ENCODE data around the gene TM9SF2.
"Not testable (repeated sequence)": the region's sequence is repeated elsewhere in the genome, so short reads cannot be mapped to it uniquely, and the experiment has no call there.

Gene TM9SF2

DNA sequence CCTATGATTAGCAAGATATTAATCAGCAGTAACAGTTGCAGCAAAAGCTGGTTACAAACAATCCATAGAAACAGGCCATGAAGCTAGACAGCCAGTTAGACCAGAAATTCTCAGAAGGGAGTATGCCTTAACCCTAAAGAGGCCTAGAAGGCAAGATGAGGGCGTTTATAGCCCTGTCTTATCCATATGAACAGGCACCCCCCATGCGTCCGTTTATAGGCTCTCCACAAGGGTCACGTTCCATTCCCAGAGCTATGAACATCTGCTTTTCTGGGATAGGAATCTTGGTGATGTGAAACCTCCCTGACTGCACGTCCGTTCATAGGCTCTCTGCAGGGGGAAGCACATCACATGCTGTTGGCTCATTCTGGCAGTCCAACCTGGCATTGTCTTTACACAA, 67.6 kb downstream of the TM9SF2 start:
- Histone ChIP-seq H3K9me3 (ENCODE audit: control extremely low read depth in 1 of 5, control insufficient read depth in 4 of 5, insufficient read depth in 2 of 5, low read depth in 1 of 5, low read length in 4 of 5) (peaks cover 0 to 15% (median 8%) of the 10 kb centered on the region in 5 experiments), H3K36me3 (ENCODE audit: control insufficient read depth in 4 of 4, insufficient read depth in 4 of 4, low read length in 3 of 4) (peaks cover 0 to 15% (median 5%) of the 10 kb centered on the region in 4 experiments)
- H3K4me1 ChIP-seq (ENCODE audit: control extremely low read depth in 1 of 4, control insufficient read depth in 4 of 4, insufficient read depth in 4 of 4, low read length in 3 of 4); H3K27me3 ChIP-seq (replicated peaks in 2 of 5; ENCODE audit: control insufficient read depth in 4 of 5, insufficient read depth in 5 of 5, low read length in 4 of 5); H3K27ac ChIP-seq (ENCODE audit: insufficient read depth in 1 of 2, low read depth in 1 of 2, low read length in 2 of 2, poor library complexity in 1 of 2, severe bottlenecking in 2 of 2); CTCF ChIA-PET; POLR2A ChIA-PET; H3K4me3 ChIP-seq (ENCODE audit: control insufficient read depth in 1 of 7, extremely low read depth in 1 of 7, insufficient read depth in 4 of 7, low read depth in 2 of 7, low read length in 6 of 7): not testable (repeated sequence)
- no CpG with 5 or more reads among the region's 6 CpGs for WGBS (ENCODE audit: insufficient coverage)
- DNase-seq: peak in 1 of 3 donors; percentile 6

DNA sequence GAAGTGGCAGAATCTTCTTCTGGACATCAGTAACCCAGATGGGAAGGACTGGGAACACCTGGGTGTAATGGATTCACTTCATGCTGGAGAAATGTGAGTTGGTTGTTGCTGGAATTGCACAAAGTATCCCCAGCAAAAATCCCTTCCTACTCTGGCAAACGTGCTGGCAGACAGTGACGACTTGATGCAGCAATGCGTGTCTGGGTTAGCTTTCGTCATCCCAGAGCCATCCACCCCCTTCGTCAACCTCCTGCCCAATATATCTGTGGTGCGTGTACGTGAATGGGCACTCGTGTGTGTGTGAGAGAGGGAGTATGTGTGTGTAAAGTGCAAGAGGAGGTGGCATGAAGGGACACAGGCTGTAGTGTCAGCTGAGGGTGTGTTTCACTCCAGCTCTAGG, 70.9 kb downstream of the TM9SF2 start:
- Histone ChIP-seq H3K4me3 (ENCODE audit: control insufficient read depth in 1 of 7, extremely low read depth in 1 of 7, insufficient read depth in 4 of 7, low read depth in 2 of 7, low read length in 6 of 7) (no peak overlapping the region), H3K27ac (ENCODE audit: insufficient read depth in 1 of 2, low read depth in 1 of 2, low read length in 2 of 2, poor library complexity in 1 of 2, severe bottlenecking in 2 of 2) (no peak overlapping the region), H3K9me3 (ENCODE audit: control extremely low read depth in 1 of 5, control insufficient read depth in 4 of 5, insufficient read depth in 2 of 5, low read depth in 1 of 5, low read length in 4 of 5) (peaks cover 0 to 15% (median 8%) of the 10 kb centered on the region in 5 experiments), H3K36me3 (ENCODE audit: control insufficient read depth in 4 of 4, insufficient read depth in 4 of 4, low read length in 3 of 4) (no peaks in the 10 kb centered on the region), H3K4me1 (ENCODE audit: control extremely low read depth in 1 of 4, control insufficient read depth in 4 of 4, insufficient read depth in 4 of 4, low read length in 3 of 4) (no peaks in the 10 kb centered on the region), H3K27me3 (replicated peaks in 2 of 5; ENCODE audit: control insufficient read depth in 4 of 5, insufficient read depth in 5 of 5, low read length in 4 of 5) (no peaks in the 10 kb centered on the region)
- POLR2A ChIA-PET: no interaction called here
- DNase-seq: no peak
- CTCF ChIA-PET: interaction anchor here (0.8 kb wide), 1 partner anchor 34 kb away, joined by 3 read pairs; the partner anchor contains the start of gene CLYBL
- 98% methylated on average over 6 of the region's 8 CpGs for WGBS (ENCODE audit: insufficient coverage)

- H3K27me3 ChIP-seq (replicated peaks in 2 of 5; ENCODE audit: control insufficient read depth in 4 of 5, insufficient read depth in 5 of 5, low read length in 4 of 5): no peaks in the 10 kb centered on the region
- ChIA-PET POLR2A (interaction anchor here (0.8 kb wide), 1 partner anchor 13 kb away, joined by 3 read pairs; no protein-coding TSS in a partner anchor), CTCF (interaction anchor here (0.8 kb wide), 1 partner anchor 33 kb away, joined by 3 read pairs; the partner anchor contains the start of gene CLYBL)
- peaks cover 0 to 15% (median 8%) of the 10 kb centered on the region in 5 experiments for H3K9me3 ChIP-seq (ENCODE audit: control extremely low read depth in 1 of 5, control insufficient read depth in 4 of 5, insufficient read depth in 2 of 5, low read depth in 1 of 5, low read length in 4 of 5)
- no peak overlapping the region for H3K27ac ChIP-seq (ENCODE audit: insufficient read depth in 1 of 2, low read depth in 1 of 2, low read length in 2 of 2, poor library complexity in 1 of 2, severe bottlenecking in 2 of 2)
- no peaks in the 10 kb centered on the region for H3K4me1 ChIP-seq (ENCODE audit: control extremely low read depth in 1 of 4, control insufficient read depth in 4 of 4, insufficient read depth in 4 of 4, low read length in 3 of 4)
- H3K36me3 ChIP-seq (ENCODE audit: control insufficient read depth in 4 of 4, insufficient read depth in 4 of 4, low read length in 3 of 4): no peaks in the 10 kb centered on the region
- no peak overlapping the region for H3K4me3 ChIP-seq (ENCODE audit: control insufficient read depth in 1 of 7, extremely low read depth in 1 of 7, insufficient read depth in 4 of 7, low read depth in 2 of 7, low read length in 6 of 7)
- no peak for DNase-seq
- 97% methylated on average over 11 of the region's 13 CpGs for WGBS (ENCODE audit: insufficient coverage)
Observed at GRCh38 chr13:99572921-99573320, 71.6 kb downstream of the TM9SF2 start.

GRCh38 chr13:99575376-99576120, 74.3 kb downstream of the TM9SF2 start:
- WGBS (ENCODE audit: insufficient coverage): 85% methylated on average over 6 of the region's 18 CpGs
- no peak for DNase-seq
- Histone ChIP-seq H3K27ac (ENCODE audit: insufficient read depth in 1 of 2, low read depth in 1 of 2, low read length in 2 of 2, poor library complexity in 1 of 2, severe bottlenecking in 2 of 2) (no peak overlapping the region), H3K27me3 (replicated peaks in 2 of 5; ENCODE audit: control insufficient read depth in 4 of 5, insufficient read depth in 5 of 5, low read length in 4 of 5) (no peaks in the 10 kb centered on the region), H3K36me3 (ENCODE audit: control insufficient read depth in 4 of 4, insufficient read depth in 4 of 4, low read length in 3 of 4) (no peaks in the 10 kb centered on the region), H3K9me3 (ENCODE audit: control extremely low read depth in 1 of 5, control insufficient read depth in 4 of 5, insufficient read depth in 2 of 5, low read depth in 1 of 5, low read length in 4 of 5) (no peaks in the 10 kb centered on the region), H3K4me1 (ENCODE audit: control extremely low read depth in 1 of 4, control insufficient read depth in 4 of 4, insufficient read depth in 4 of 4, low read length in 3 of 4) (no peaks in the 10 kb centered on the region), H3K4me3 (ENCODE audit: control insufficient read depth in 1 of 7, extremely low read depth in 1 of 7, insufficient read depth in 4 of 7, low read depth in 2 of 7, low read length in 6 of 7) (no peak overlapping the region)
- ChIA-PET CTCF (interaction anchor here (0.8 kb wide), 1 partner anchor 39 kb away, joined by 3 read pairs; no protein-coding TSS in a partner anchor), POLR2A (no interaction called here)

- Histone ChIP-seq H3K9me3 (ENCODE audit: control extremely low read depth in 1 of 5, control insufficient read depth in 4 of 5, insufficient read depth in 2 of 5, low read depth in 1 of 5, low read length in 4 of 5) (no peaks in the 10 kb centered on the region), H3K27ac (ENCODE audit: insufficient read depth in 1 of 2, low read depth in 1 of 2, low read length in 2 of 2, poor library complexity in 1 of 2, severe bottlenecking in 2 of 2) (no peak overlapping the region), H3K27me3 (replicated peaks in 2 of 5; ENCODE audit: control insufficient read depth in 4 of 5, insufficient read depth in 5 of 5, low read length in 4 of 5) (no peaks in the 10 kb centered on the region), H3K4me3 (ENCODE audit: control insufficient read depth in 1 of 7, extremely low read depth in 1 of 7, insufficient read depth in 4 of 7, low read depth in 2 of 7, low read length in 6 of 7) (no peak overlapping the region), H3K4me1 (ENCODE audit: control extremely low read depth in 1 of 4, control insufficient read depth in 4 of 4, insufficient read depth in 4 of 4, low read length in 3 of 4) (no peaks in the 10 kb centered on the region), H3K36me3 (ENCODE audit: control insufficient read depth in 4 of 4, insufficient read depth in 4 of 4, low read length in 3 of 4) (no peaks in the 10 kb centered on the region)
- POLR2A ChIA-PET: no interaction called here
- DNase-seq: peak in 2 of 3 donors; percentile 28 to 37
- 89% methylated on average over 9 of the region's 10 CpGs for WGBS (ENCODE audit: insufficient coverage)
- CTCF ChIA-PET: interaction anchor here (0.7 to 2.8 kb wide), 12 partner anchors 9 to 136 kb away, joined by 3 to 15 read pairs (median 4); partner anchors contain the start of gene CLYBL
Observed at GRCh38 chr13:99577934-99578917, 77.0 kb downstream of the TM9SF2 start.

DNA sequence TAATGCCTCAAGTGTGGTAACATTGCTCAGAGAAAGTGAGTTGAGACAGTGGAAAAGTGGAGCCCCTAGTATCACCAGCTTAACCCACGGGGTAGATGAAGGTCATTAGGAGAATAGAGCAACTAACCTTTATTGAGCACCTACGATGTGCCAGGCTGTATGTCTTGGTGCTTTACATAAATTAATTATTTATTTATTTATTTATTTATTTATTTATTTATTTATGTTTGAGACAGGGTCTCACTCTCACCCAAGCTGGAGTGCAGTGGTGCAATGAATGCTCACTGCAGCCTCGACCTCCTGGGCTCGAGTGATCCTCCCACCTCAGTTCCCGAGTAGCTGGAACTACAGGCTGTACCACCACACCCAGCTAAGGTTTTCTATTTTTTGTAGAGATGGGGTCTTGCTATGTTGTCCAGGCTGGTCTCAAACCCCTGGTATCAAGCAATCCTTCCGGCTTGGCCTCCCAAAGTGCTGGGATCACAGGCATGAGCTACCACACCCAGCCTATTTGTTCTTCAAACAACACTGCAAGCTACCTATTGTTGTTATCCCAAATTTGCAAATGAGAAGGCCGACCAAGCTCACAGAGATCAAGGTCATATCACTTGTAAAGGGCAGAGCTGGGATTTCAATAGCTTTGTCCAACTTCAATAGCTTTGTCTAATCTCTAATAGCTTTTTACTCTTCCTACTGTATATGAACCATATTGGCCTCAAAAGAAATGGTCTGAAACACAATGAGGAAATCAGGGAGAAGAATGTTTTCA, 79.4 kb downstream of the TM9SF2 start:
- Histone ChIP-seq H3K36me3 (ENCODE audit: control insufficient read depth in 4 of 4, insufficient read depth in 4 of 4, low read length in 3 of 4) (no peaks in the 10 kb centered on the region), H3K27ac (ENCODE audit: insufficient read depth in 1 of 2, low read depth in 1 of 2, low read length in 2 of 2, poor library complexity in 1 of 2, severe bottlenecking in 2 of 2) (no peak overlapping the region), H3K4me3 (ENCODE audit: control insufficient read depth in 1 of 7, extremely low read depth in 1 of 7, insufficient read depth in 4 of 7, low read depth in 2 of 7, low read length in 6 of 7) (no peak overlapping the region), H3K27me3 (replicated peaks in 2 of 5; ENCODE audit: control insufficient read depth in 4 of 5, insufficient read depth in 5 of 5, low read length in 4 of 5) (no peaks in the 10 kb centered on the region), H3K4me1 (ENCODE audit: control extremely low read depth in 1 of 4, control insufficient read depth in 4 of 4, insufficient read depth in 4 of 4, low read length in 3 of 4) (no peaks in the 10 kb centered on the region), H3K9me3 (ENCODE audit: control extremely low read depth in 1 of 5, control insufficient read depth in 4 of 5, insufficient read depth in 2 of 5, low read depth in 1 of 5, low read length in 4 of 5) (no peaks in the 10 kb centered on the region)
- 100% methylated on average over 2 of the region's 7 CpGs for WGBS (ENCODE audit: insufficient coverage)
- CTCF ChIA-PET: interaction anchor here (0.7 to 1.6 kb wide), 4 partner anchors 10 to 144 kb away, joined by 3 to 5 read pairs (median 4); no protein-coding TSS in a partner anchor
- POLR2A ChIA-PET: no interaction called here
- no peak for DNase-seq
